Measurements from ENCODE around the gene ACVR2A. TPM values are rescaled to one million over a fixed set of nuclear protein-coding genes. Genes with fewer than 3 reads are reported as not detected.

The ACVR2A gene
- total RNA-seq, 1 donor from 2014 or later: 6.3 TPM

DNA sequence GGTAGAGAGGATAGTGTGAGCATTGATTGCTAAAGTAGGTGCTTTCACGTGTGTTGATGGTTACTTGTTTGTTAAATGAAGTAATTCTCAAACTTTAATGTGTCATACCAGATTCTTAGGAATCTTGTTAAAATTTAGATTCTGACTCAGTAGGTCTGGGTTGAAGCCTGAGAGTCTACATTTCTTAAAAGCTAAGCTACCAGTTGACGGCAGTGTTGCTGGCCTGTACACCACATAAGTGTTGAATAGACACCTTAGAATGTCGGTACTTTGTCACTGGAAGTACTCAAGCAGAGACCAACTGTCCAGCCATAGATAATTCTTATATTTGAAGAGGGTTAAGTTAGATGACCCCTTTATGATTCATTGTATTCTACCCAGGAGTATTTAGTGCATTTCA lies 79.8 kb downstream of the ACVR2A start:
- no peak for DNase-seq (ENCODE audit: low read depth, low spot score)

DNA sequence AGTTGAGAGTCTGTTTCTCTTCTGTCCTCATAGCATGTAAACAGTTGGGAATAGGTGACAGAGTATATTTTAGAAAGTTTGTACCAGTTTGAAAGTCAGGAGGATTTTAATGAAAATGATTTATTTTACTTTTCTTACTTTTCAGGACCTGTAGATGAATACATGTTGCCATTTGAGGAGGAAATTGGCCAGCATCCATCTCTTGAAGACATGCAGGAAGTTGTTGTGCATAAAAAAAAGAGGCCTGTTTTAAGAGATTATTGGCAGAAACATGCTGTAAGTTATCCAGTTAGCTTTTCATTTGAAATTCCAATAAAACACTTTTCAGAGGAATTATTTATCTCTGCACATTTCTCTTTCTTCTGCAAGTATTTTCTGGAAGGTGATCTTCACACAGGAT lies 81.1 kb downstream of the ACVR2A start:
- DNase-seq (ENCODE audit: low read depth, low spot score): peak; percentile 46

DNA sequence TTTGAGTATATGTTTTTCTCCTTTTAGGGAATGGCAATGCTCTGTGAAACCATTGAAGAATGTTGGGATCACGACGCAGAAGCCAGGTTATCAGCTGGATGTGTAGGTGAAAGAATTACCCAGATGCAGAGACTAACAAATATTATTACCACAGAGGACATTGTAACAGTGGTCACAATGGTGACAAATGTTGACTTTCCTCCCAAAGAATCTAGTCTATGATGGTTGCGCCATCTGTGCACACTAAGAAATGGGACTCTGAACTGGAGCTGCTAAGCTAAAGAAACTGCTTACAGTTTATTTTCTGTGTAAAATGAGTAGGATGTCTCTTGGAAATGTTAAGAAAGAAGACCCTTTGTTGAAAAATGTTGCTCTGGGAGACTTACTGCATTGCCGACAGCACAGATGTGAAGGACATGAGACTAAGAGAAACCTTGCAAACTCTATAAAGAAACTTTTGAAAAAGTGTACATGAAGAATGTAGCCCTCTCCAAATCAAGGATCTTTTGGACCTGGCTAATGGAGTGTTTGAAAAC lies 82.3 kb downstream of the ACVR2A start:
- no peak for DNase-seq (ENCODE audit: low read depth, low spot score)

DNA sequence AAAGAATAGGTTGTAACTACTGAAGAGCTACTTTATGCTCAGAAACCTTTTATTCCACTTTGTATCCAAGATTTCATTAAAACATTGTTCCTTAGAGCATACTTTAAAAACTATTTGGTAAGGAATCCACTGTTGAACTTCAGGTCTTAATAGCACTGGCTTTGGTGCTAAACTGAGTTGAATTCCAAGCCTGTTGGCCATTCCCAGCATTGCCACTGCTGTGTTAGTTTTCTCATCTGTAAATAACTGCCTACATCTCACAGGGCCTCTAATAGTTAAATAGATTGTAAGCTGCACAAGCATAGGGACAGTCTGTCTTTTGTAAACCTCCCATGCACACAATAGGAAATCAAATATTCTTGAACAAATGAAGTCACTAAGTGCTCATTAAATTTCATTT lies 89.1 kb downstream of the ACVR2A start:
- DNase-seq (ENCODE audit: low read depth, low spot score): no peak

DNA sequence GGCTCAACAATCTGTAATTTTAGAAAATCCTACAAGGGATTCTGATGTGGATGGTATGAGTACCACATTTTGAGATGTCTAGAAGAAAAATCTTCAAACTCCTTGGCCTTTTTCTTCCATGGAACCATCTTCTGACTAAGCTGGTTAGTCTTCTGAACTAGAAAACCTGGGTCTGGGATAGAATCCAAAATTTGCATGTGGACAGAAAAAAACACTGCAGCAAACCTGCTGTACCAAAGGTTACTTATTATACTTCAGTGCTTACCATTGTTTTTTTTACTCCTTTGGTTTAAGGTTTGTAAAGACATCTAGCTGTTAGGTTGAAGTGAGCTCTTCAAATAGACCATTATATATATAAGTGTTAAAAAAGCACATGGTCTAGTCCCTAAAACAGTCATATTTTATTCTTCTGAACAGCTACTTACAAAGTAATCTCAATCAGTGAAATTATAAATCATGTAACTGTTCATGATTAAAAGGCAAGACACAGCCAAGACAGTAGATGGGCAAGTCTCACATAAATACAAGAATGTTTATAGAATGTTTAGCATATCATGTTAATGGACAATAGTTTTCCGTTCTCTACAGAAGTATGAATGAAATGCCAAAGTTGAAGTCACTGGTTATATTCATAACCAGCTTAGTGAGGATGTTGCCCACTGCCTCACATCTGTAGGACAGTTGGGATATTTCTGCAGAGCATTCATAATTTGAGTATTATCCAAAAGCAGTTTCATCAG lies 90.2 kb downstream of the ACVR2A start:
- DNase-seq (ENCODE audit: low read depth, low spot score): no peak

DNA sequence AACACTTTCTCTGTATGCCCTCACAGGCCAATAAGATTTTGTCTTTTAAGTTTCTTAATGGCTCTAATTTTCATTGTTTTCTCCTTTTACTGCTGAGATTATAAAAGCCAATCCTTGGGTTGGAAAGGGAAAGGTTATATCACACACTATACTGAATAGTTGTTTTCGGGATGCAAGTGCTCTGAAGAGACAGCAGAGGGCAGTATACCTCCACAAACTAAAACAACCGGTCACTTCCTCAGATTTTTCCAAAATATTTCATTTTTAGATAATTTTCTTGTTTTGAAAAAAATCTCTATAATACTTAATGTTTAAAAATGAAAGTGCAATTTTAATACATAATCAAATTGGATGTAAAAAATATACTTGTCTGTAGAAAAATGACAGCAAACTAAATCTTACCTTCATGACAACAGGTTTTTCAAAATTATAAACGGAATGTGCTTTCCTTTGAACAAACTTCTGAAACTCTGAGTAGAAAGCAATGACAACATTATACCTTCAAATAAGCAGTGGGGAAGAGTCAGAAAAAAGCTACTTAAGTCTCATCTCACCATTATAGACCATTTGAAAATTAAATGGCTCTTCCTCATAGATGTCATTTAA lies 93.0 kb downstream of the ACVR2A start:
- DNase-seq (ENCODE audit: low read depth, low spot score): no peak

DNA sequence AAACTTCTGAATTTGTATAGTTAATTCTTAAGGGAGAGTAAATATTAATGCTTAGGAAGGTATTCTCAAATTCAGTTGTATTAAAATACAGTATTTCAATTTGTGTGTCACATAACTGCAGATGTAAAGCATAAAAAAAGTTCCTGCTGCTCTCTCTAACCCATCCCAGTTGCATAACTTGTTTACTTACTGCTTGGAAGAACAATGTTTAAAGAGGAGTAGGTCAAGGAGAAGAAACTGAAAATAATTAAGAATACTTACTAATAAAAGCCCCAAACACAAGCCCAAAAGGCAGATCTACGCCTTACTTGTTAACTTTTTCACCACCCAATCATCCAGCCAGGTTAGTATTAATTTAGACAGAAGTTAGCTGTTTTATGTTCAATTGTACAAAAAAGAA lies 94.5 kb downstream of the ACVR2A start:
- no peak for DNase-seq (ENCODE audit: low read depth, low spot score)

DNA sequence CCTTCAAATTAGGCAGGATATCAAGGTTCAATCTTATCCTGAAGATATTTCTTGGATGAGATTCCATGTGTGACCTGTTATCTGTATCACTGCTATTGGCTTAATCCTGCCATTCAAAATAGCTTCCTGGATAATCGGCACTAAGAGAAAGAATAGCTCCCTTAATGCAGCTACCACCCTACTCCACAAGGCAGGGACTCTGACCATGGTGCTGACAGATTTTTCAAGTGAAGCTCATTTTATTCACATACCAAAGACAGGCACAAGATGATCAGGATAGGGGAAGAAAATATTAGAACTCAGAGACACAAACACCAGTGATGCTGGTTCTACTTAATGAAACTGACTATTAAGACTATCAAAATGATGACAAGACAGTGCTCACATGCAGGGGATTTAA lies 100.8 kb downstream of the ACVR2A start:
- no peak for DNase-seq (ENCODE audit: low read depth, low spot score)

DNA sequence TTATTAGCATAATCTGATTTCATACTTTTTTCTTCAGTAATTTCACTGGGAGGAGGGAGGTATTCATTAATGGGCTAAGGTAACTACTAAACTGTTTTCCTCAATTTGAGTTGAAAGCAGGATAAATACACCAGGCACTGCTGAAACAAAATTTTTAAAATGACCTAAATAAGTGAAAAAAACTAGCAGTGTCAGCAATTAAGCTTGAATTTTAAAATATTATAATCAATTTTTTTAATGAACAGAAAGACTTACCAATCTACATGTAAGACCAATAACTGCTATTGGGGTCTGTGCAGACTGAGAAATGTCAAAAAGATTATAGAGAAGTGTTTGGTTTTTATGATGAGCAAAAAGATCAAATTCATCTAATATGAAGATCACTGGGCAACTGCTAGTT lies 107.3 kb downstream of the ACVR2A start:
- no peak for DNase-seq (ENCODE audit: low read depth, low spot score)

DNA sequence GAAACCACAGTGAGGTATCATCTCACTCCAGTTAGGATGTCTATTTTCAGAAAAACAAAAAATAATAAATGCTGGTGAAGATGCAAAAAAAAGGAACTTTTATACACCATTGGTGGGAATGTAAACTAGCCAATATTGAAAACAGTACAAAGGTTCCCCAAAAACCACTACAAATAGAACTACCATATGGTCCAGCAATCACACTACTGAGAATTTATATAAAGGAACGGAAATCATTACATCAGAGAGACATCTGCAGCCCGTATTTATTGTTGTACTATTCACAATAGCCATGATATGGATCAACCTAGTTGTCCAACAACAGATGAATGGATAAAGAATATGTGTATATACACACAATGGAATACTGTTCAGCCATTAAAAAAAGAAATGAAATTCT lies 123.7 kb downstream of the ACVR2A start:
- DNase-seq (ENCODE audit: low read depth, low spot score): no peak

DNA sequence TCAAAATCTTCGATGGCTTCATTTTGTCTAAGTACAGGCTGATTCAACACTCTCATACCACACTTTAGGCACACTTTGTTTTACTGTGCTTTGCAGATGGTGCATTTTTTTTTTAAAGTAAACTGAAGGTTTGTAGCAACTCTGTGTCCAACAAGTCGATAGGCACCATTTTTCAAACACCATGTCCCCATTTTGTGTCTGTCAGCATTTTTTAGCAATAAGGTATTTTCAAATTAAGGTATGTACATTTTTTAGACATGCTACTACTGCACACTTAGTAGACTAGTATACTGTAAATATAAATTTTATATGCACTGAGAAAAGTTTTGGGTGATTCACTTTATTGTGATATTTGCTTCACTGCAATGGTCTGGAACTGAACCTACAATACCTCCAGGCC lies 131.3 kb downstream of the ACVR2A start:
- DNase-seq (ENCODE audit: low read depth, low spot score): no peak

DNA sequence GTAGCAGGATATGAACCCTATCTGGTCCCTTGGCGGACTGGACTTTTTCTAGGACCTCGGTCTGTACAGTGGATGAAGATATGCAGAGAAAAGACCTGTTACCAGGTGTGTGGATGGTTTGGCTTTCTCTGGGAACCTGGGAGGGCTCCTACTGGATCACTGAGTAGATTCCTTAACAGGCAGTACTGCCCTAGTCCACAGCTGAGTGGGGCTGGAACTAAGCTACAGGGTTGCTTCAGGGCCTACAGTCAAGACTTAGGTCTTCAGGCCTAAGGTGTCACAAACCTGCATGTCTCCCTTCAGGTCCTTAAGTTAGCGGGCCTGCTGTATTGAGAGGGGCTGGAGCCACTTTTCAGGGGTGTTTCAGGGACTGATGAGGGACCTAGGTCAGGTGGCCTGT lies 132.8 kb downstream of the ACVR2A start:
- DNase-seq (ENCODE audit: low read depth, low spot score): no peak

Other genes with a start within 250 kb of the ACVR2A start
- 25.9 and 51.6 TPM in 2 replicates for gene ORC4, start 175.7 kb downstream of the ACVR2A start, total RNA-seq
- gene MBD5, start 176.1 kb downstream of the ACVR2A start, total RNA-seq: 7.3 and 13.0 TPM in 2 replicates

Data from pulmonary artery endothelial cell (primary cell).